Stomach smooth muscle (tissue), 2 donors: Measurements from ENCODE around the gene TM4SF18.

Source experiments
- H3K27ac ChIP-seq: one replicate; pipeline ENCODE4 v1.7.0; 2013; ENCODE audit warnings: mild to moderate bottlenecking, low read length, inconsistent platforms
- H3K27me3 ChIP-seq, 2 donors: one replicate each; pipeline ENCODE4 v1.7.0; 2013; ENCODE audit warnings: low read length in 2 of 2; ENCODE audit not compliant: insufficient read depth in 2 of 2, control insufficient read depth in 1 of 2
- H3K36me3 ChIP-seq, 2 donors: one replicate each; pipeline ENCODE4 v1.7.0; 2013; ENCODE audit warnings: low read length in 2 of 2; ENCODE audit not compliant: control insufficient read depth in 2 of 2, insufficient read depth in 2 of 2
- H3K4me1 ChIP-seq: one replicate; pipeline ENCODE4 v1.7.0; 2013; ENCODE audit warnings: low read length; ENCODE audit not compliant: control insufficient read depth, insufficient read depth
- H3K4me3 ChIP-seq, 2 donors: one replicate each; pipeline ENCODE4 v1.7.0; 2013; ENCODE audit warnings: low read length in 2 of 2
- H3K9ac ChIP-seq, 2 donors: one replicate each; pipeline ENCODE4 v1.7.0; 2013; ENCODE audit warnings: low read length in 2 of 2, mild to moderate bottlenecking in 1 of 2
- H3K9me3 ChIP-seq, 2 donors: one replicate each; pipeline ENCODE4 v1.7.0; 2013; ENCODE audit warnings: low read length in 2 of 2; ENCODE audit not compliant: control insufficient read depth in 2 of 2
- donor health status: healthy.
- donor health status: Pancreatic carcinoma.

The TM4SF18 gene

GRCh38 chr3:149280671-149281349, 52.6 kb downstream of the TM4SF18 start:
- Histone ChIP-seq H3K36me3 (no peaks in the 10 kb centered on the region), H3K27me3 (no peaks in the 10 kb centered on the region), H3K9ac (no peak overlapping the region), H3K4me3 (no peak overlapping the region), H3K4me1 (no peaks in the 10 kb centered on the region), H3K27ac (no peak overlapping the region), H3K9me3 (no peaks in the 10 kb centered on the region)

- Histone ChIP-seq H3K27ac (no peak overlapping the region), H3K4me3 (no peak overlapping the region), H3K9me3 (no peaks in the 10 kb centered on the region), H3K9ac (no peak overlapping the region), H3K4me1 (peaks cover 2% of the 10 kb centered on the region), H3K27me3 (no peaks in the 10 kb centered on the region), H3K36me3 (no peaks in the 10 kb centered on the region)
Observed at GRCh38 chr3:149278911-149279310, 54.5 kb downstream of the TM4SF18 start.

- H3K4me3 ChIP-seq = no peak overlapping the region
- peaks cover 6% of the 10 kb centered on the region for H3K4me1 ChIP-seq
- H3K27ac ChIP-seq = no peak overlapping the region
- H3K27me3 ChIP-seq = no peaks in the 10 kb centered on the region
- H3K9ac ChIP-seq = no peak overlapping the region
- no peaks in the 10 kb centered on the region for H3K36me3 ChIP-seq
- H3K9me3 ChIP-seq = no peaks in the 10 kb centered on the region
Observed at GRCh38 chr3:149277331-149277813, 56.1 kb downstream of the TM4SF18 start.

GRCh38 chr3:149276619-149277018, 56.8 kb downstream of the TM4SF18 start:
- Histone ChIP-seq H3K27ac (no peak overlapping the region), H3K4me3 (no peak overlapping the region), H3K27me3 (no peaks in the 10 kb centered on the region), H3K9ac (no peak overlapping the region), H3K4me1 (peaks cover 6% of the 10 kb centered on the region), H3K9me3 (no peaks in the 10 kb centered on the region), H3K36me3 (no peaks in the 10 kb centered on the region)

- Histone ChIP-seq H3K9ac (no peak overlapping the region), H3K4me3 (no peak overlapping the region), H3K4me1 (peaks cover 6% of the 10 kb centered on the region), H3K27ac (no peak overlapping the region), H3K36me3 (no peaks in the 10 kb centered on the region), H3K9me3 (no peaks in the 10 kb centered on the region), H3K27me3 (no peaks in the 10 kb centered on the region)
Observed at GRCh38 chr3:149274220-149274619, 59.2 kb downstream of the TM4SF18 start.

- H3K27me3 ChIP-seq = no peaks in the 10 kb centered on the region
- no peaks in the 10 kb centered on the region for H3K9me3 ChIP-seq
- H3K4me3 ChIP-seq = no peak overlapping the region
- H3K9ac ChIP-seq = no peak overlapping the region
- H3K27ac ChIP-seq = no peak overlapping the region
- no peaks in the 10 kb centered on the region for H3K36me3 ChIP-seq
- peaks cover 6% of the 10 kb centered on the region for H3K4me1 ChIP-seq
Observed at GRCh38 chr3:149273096-149273751, 60.2 kb downstream of the TM4SF18 start.

- Histone ChIP-seq H3K4me3 (no peak overlapping the region), H3K9ac (no peak overlapping the region), H3K4me1 (peaks cover 6% of the 10 kb centered on the region), H3K36me3 (no peaks in the 10 kb centered on the region), H3K27ac (no peak overlapping the region), H3K9me3 (no peaks in the 10 kb centered on the region), H3K27me3 (no peaks in the 10 kb centered on the region)
Observed at GRCh38 chr3:149271669-149272068, 61.8 kb downstream of the TM4SF18 start.

GRCh38 chr3:149270180-149270579, 63.3 kb downstream of the TM4SF18 start:
- no peak overlapping the region for H3K4me3 ChIP-seq
- no peaks in the 10 kb centered on the region for H3K9me3 ChIP-seq
- no peaks in the 10 kb centered on the region for H3K36me3 ChIP-seq
- H3K27ac ChIP-seq = no peak overlapping the region
- no peaks in the 10 kb centered on the region for H3K27me3 ChIP-seq
- no peak overlapping the region for H3K9ac ChIP-seq
- peaks cover 6% of the 10 kb centered on the region for H3K4me1 ChIP-seq

- no peak overlapping the region for H3K27ac ChIP-seq
- H3K36me3 ChIP-seq = no peaks in the 10 kb centered on the region
- no peak overlapping the region for H3K9ac ChIP-seq
- H3K4me3 ChIP-seq = no peak overlapping the region
- no peaks in the 10 kb centered on the region for H3K27me3 ChIP-seq
- H3K4me1 ChIP-seq = peaks cover 6% of the 10 kb centered on the region
- no peaks in the 10 kb centered on the region for H3K9me3 ChIP-seq
Observed at GRCh38 chr3:149269687-149270086, 63.7 kb downstream of the TM4SF18 start.
